K562 (cell line): ENCODE results near the gene HSD3B7. TPM values are rescaled to one million over a fixed set of nuclear protein-coding genes. Genes with fewer than 3 reads are reported as not detected.

Source experiments
- ATAC-seq: fragments of 200-7000 bp; cut with Tn5 transposase; 3 replicates; pipeline ENCODE4 v1.9.1; 2020; ENCODE audit warnings: moderate library complexity
- BruUV-seq: library from RNA; stranded (reverse); fragments of 400-500 nt; replicated peaks from 2 replicates; lab custom pipeline; 2021; lab: Mats Ljungman, UMichigan
- CTCF ChIA-PET: fragments of 300-600 bp; formaldehyde crosslinking; extraction: SDS; loops from one replicate; lab custom pipeline; 2021; ENCODE audit warnings: low intra/inter-chr PET ratio; lab: Yijun Ruan, JAX
- POLR2A ChIA-PET: fragments of 300-600, 350-650 bp; sonication (Branson Sonifier 250); formaldehyde crosslinking; extraction: SDS; loops from one replicate; lab custom pipeline; 2021; ENCODE audit warnings: antibody characterized with exemption, inconsistent platforms; lab: Yijun Ruan, JAX
- DNase-seq, 4 experiments: peaks; one replicate each; pipeline versions ENCODE4 v3.0.0 to v3.0.0-alpha.2; 2011 to 2018; ENCODE audit warnings: low spot score in 3 of 4, mixed read lengths in 3 of 4; ENCODE audit errors: extremely low read depth in 1 of 4
- FAIRE-seq: peaks from 2 replicates; lab custom pipeline; 2011; peaks lifted over from hg19 to GRCh38; lab: Jason Lieb, UNC
- H2AFZ ChIP-seq: 2 replicates; pipeline ENCODE4 v1.6.0; 2011; ENCODE audit warnings: low read depth, low read length, control low read depth, inconsistent platforms
- H3K27ac ChIP-seq: fragments of 200-600 bp; 3 replicates; pipeline ENCODE4 v1.8.0; 2011; ENCODE audit warnings: low read depth, mild to moderate bottlenecking, control low read depth, inconsistent platforms, low read length, moderate library complexity, mixed read lengths; ENCODE audit errors: extremely low read depth
- H3K27me3 ChIP-seq, 2 experiments: fragments of 300-600 bp in 1 of 2; 2 replicates in 1 of 2; 3 replicates in 1 of 2; pipeline versions ENCODE4 v1.6.0 to v1.8.0; 2011; ENCODE audit warnings: inconsistent platforms in 2 of 2, low read length in 2 of 2, mild to moderate bottlenecking in 1 of 2, mixed read lengths in 1 of 2, moderate library complexity in 1 of 2; ENCODE audit not compliant: control insufficient read depth in 2 of 2, insufficient read depth in 2 of 2
- H3K36me3 ChIP-seq: fragments of 300-600 bp; 3 replicates; pipeline ENCODE4 v1.8.0; 2011; ENCODE audit warnings: mild to moderate bottlenecking, low read length, inconsistent platforms; ENCODE audit not compliant: control insufficient read depth, insufficient read depth
- H3K4me1 ChIP-seq, 2 experiments: fragments of 200-600 bp in 1 of 2; replicated peaks in 1 of 2; 2 replicates in 1 of 2; 3 replicates in 1 of 2; pipeline versions ENCODE4 v1.5.1 to v1.8.0; 2011; ENCODE audit warnings: inconsistent platforms in 2 of 2, low read length in 2 of 2, mild to moderate bottlenecking in 1 of 2, mixed read lengths in 1 of 2, moderate library complexity in 1 of 2; ENCODE audit not compliant: control insufficient read depth in 2 of 2, insufficient read depth in 2 of 2
- H3K4me2 ChIP-seq: 2 replicates; pipeline ENCODE4 v1.6.1; 2011; ENCODE audit warnings: low read length, control low read depth, inconsistent platforms, mixed read lengths; ENCODE audit not compliant: insufficient read depth
- H3K4me3 ChIP-seq: fragments of 200-600 bp; sonication (generic), shearing (Covaris generic); 2 replicates; pipeline ENCODE4 v1.5.1; 2016; ENCODE audit warnings: control low read depth, inconsistent platforms
- H3K79me2 ChIP-seq: fragments of 200-600 bp; 3 replicates; pipeline ENCODE4 v1.8.0; 2011; ENCODE audit warnings: low read length, inconsistent platforms; ENCODE audit not compliant: control insufficient read depth, insufficient read depth
- H3K9ac ChIP-seq, 2 experiments: 2 replicates each; pipeline versions ENCODE4 v1.6.0 to v1.6.1; 2011; ENCODE audit warnings: low read depth in 2 of 2, low read length in 2 of 2, control low read depth in 1 of 2, inconsistent platforms in 1 of 2, mild to moderate bottlenecking in 1 of 2, mixed read lengths in 1 of 2; ENCODE audit not compliant: insufficient read depth in 1 of 2
- H3K9me1 ChIP-seq: one replicate; pipeline ENCODE4 v1.6.0; 2011; ENCODE audit warnings: inconsistent platforms, mild to moderate bottlenecking, low read length, moderate library complexity; ENCODE audit not compliant: control insufficient read depth, insufficient read depth
- H3K9me3 ChIP-seq: replicated peaks from 2 replicates; pipeline ENCODE4 v1.5.1; 2011; ENCODE audit warnings: low read depth, low read length, inconsistent platforms; ENCODE audit not compliant: control insufficient read depth, insufficient read depth
- H4K20me1 ChIP-seq: replicated peaks from 2 replicates; pipeline ENCODE4 v1.6.1; 2011; ENCODE audit warnings: low read length, inconsistent platforms, mixed read lengths; ENCODE audit not compliant: control insufficient read depth, insufficient read depth
- CUX1 ChIP-seq: fragments of 200-800 bp; sonication (Bioruptor generic); IDR thresholded peaks from 2 replicates; pipeline ENCODE4 v1.6.1; 2016; ENCODE audit warnings: missing genetic modification characterization, missing compliant biosample characterization
- DPF2 ChIP-seq: fragments of 450-650 bp; IDR thresholded peaks from 2 replicates; pipeline ENCODE4 v1.6.1; 2016
- L3MBTL2 ChIP-seq: fragments of 450-650 bp; IDR thresholded peaks from 2 replicates; pipeline ENCODE4 v1.6.1; 2016; ENCODE audit warnings: mild to moderate bottlenecking, moderate library complexity
- PHB2 ChIP-seq: fragments of 450-650 bp; IDR thresholded peaks from 2 replicates; pipeline ENCODE4 v1.6.1; 2017; ENCODE audit warnings: low read depth
- PTRF ChIP-seq: fragments of 450-650 bp; IDR thresholded peaks from 2 replicates; pipeline ENCODE4 v1.6.1; 2016; ENCODE audit warnings: mild to moderate bottlenecking, missing genetic modification characterization, missing compliant biosample characterization
- ZNF134 ChIP-seq: fragments of 250-450 bp; sonication (Bioruptor Pico); conservative IDR thresholded peaks from 2 replicates; pipeline ENCODE4 v1.4.0; 2020
- ZNF146 ChIP-seq: IDR thresholded peaks from one replicate; pipeline ENCODE4 v1.6.1; 2018; ENCODE audit warnings: missing compliant biosample characterization; ENCODE audit not compliant: unreplicated experiment
- ZNF217 ChIP-seq: sonication (generic); formaldehyde crosslinking; IDR thresholded peaks from 2 replicates; pipeline ENCODE4 v1.8.0; 2022; ENCODE audit warnings: mild to moderate bottlenecking, missing genetic modification reagents
- WGBS: fragments of 100-300 bp; shearing (Covaris generic); methylation state at CpG from one replicate; pipeline ENCODE4 v1.1.6; 2016; ENCODE audit warnings: low coverage, mixed read lengths; ENCODE audit not compliant: insufficient coverage; ENCODE audit errors: missing lambda C conversion rate; 5-methylcytosine and 5-hydroxymethylcytosine counted together
- in situ Hi-C: fragments of 300-500 bp; cut with MboI; formaldehyde crosslinking; loops from 4 replicates; pipeline ENCODE4 v1.15.0; 2018; ENCODE audit warnings: inconsistent platforms, mixed read lengths
- intact Hi-C: fragments of 100-400 bp; cut with micrococcal nuclease; formaldehyde crosslinking; loops from 2 replicates; pipeline ENCODE4 v1.14.2; 2022
- polyA plus RNA-seq, 8 experiments: library from polyadenylated mRNA; depleted of rRNA in 4 of 8; stranded (reverse) in 5 of 8; unstranded in 3 of 8; fragments of >200 nt; fragmentation: Nextera tagmentation in 2 of 8; fragmentation: Illumina TruSeq in 1 of 8; extraction: Ambion mirVana in 2 of 8; extraction: Trizol in 1 of 8; gene quantifications; 2 replicates each; pipeline versions ENCODE4 v1.2.1 to v1.2.3, GENCODE V29; 2011 to 2014; ENCODE audit warnings: inconsistent platforms in 1 of 8, missing spikeins in 1 of 8
- total RNA-seq, 7 experiments: library from RNA; depleted of rRNA in 6 of 7; stranded (reverse); fragments of >200 nt in 6 of 7; fragmentation: Illumina TruSeq in 2 of 7; extraction: Trizol in 2 of 7; gene quantifications; 2 replicates each; pipeline versions ENCODE4 v1.2.1 to v1.2.3, GENCODE V29; 2011 to 2021; ENCODE audit warnings: low replicate concordance in 1 of 7
- TF ChIP-seq, protein P1 (sequence below): fragments of 450-650 bp; IDR thresholded peaks from 2 replicates; pipeline ENCODE4 v1.6.1; 2017; ENCODE audit warnings: antibody characterized with exemption, mild to moderate bottlenecking

Gene HSD3B7
- total and polyA plus RNA-seq, 9 of the 15 experiments (the other 6 are each of a cell fraction or from before 2014, with no cell fraction given): 5.4 to 49.1 (median 23.0) TPM

- ATAC-seq (peak; percentile 49), DNase-seq (peak in 3 of 4 experiments; percentile 44 to 68 (median 67)), FAIRE-seq (peak; percentile 83)
- no TSS peak for BruUV-seq
- POLR2A ChIA-PET: interaction anchor here (0.6 to 1.6 kb wide), 5 partner anchors 95 to 321 kb away, joined by 3 to 5 read pairs (median 3); partner anchors contain the start of genes FUS and PRSS53
- no peaks in the 10 kb centered on the region for H3K9me1 ChIP-seq
- CTCF ChIA-PET: no interaction called here
- in situ Hi-C loops: loop anchor here (10.0 to 25.0 kb wide), 2 partner anchors 322 to 444 kb away; partner anchors contain the start of genes COX6A2 and ZNF843
- H3K4me3 ChIP-seq: no peak overlapping the region
- intact Hi-C loops: loop anchor here (5.0 kb wide), 2 partner anchors 39 to 79 kb away; partner anchors contain the start of genes STX4, ZNF646 and ZNF668
- H3K4me1 ChIP-seq: peaks cover 30 to 53% of the 10 kb centered on the region in 2 experiments
- peaks cover 3% of the 10 kb centered on the region; the same call in 2 of the 3 replicates for H3K79me2 ChIP-seq
- peak overlapping the region; percentile 17 to 85; a peak in 3 of 4 replicates for H3K9ac ChIP-seq
- peak overlapping the region; percentile 61; the same call in 2 of the 3 replicates for H3K27ac ChIP-seq
- no peaks in the 10 kb centered on the region for H3K9me3 ChIP-seq
- no peaks in the 10 kb centered on the region; the same call in 2 of the 3 replicates for H3K36me3 ChIP-seq
- WGBS: 34% methylated on average over 27 of the region's 29 CpGs
- H3K4me2 ChIP-seq: peak overlapping the region; percentile 62
- no peaks in the 10 kb centered on the region for H3K27me3 ChIP-seq
- no peaks in the 10 kb centered on the region for H4K20me1 ChIP-seq
- peak overlapping the region; percentile 93 for H2AFZ ChIP-seq
- peak; percentile 51 for TF ChIP-seq L3MBTL2
- TF ChIP-seq DPF2: peak; percentile 44; the same call in 1 of the 2 replicates
- TF ChIP-seq ZNF134 (CRISPR knock-in tag): 0 out of 2 replicates have a peak, but pooled peaks have one; percentile 18
- no peak for TF ChIP-seq ZNF217 (CRISPR knock-in tag)
- no peak for TF ChIP-seq ZNF146
- TF ChIP-seq CUX1 (CRISPR knock-in tag): peak; percentile 64; the same call in 1 of the 2 replicates
- TF ChIP-seq, protein P1, sequence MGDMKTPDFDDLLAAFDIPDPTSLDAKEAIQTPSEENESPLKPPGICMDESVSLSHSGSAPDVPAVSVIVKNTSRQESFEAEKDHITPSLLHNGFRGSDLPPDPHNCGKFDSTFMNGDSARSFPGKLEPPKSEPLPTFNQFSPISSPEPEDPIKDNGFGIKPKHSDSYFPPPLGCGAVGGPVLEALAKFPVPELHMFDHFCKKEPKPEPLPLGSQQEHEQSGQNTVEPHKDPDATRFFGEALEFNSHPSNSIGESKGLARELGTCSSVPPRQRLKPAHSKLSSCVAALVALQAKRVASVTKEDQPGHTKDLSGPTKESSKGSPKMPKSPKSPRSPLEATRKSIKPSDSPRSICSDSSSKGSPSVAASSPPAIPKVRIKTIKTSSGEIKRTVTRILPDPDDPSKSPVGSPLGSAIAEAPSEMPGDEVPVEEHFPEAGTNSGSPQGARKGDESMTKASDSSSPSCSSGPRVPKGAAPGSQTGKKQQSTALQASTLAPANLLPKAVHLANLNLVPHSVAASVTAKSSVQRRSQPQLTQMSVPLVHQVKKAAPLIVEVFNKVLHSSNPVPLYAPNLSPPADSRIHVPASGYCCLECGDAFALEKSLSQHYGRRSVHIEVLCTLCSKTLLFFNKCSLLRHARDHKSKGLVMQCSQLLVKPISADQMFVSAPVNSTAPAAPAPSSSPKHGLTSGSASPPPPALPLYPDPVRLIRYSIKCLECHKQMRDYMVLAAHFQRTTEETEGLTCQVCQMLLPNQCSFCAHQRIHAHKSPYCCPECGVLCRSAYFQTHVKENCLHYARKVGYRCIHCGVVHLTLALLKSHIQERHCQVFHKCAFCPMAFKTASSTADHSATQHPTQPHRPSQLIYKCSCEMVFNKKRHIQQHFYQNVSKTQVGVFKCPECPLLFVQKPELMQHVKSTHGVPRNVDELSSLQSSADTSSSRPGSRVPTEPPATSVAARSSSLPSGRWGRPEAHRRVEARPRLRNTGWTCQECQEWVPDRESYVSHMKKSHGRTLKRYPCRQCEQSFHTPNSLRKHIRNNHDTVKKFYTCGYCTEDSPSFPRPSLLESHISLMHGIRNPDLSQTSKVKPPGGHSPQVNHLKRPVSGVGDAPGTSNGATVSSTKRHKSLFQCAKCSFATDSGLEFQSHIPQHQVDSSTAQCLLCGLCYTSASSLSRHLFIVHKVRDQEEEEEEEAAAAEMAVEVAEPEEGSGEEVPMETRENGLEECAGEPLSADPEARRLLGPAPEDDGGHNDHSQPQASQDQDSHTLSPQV: peak; percentile 93
- no peak for TF ChIP-seq PHB2
- peak; percentile 53; the same call in 1 of the 2 replicates for TF ChIP-seq PTRF (tag)
Measured at GRCh38 chr16:30992931-30993816, 8.2 kb downstream of the HSD3B7 start.
